CD4-positive, alpha-beta T cell (primary cell): ENCODE results near the gene NEURL1. TPM values are rescaled to one million over a fixed set of nuclear protein-coding genes. Genes with fewer than 3 reads are reported as not detected.

ENCODE experiments used
- ATAC-seq: fragments of 200-7000 bp; cut with Tn5 transposase; one replicate; pipeline ENCODE4 v1.10.0; 2022; ENCODE audit warnings: mild to moderate bottlenecking; ENCODE audit not compliant: poor library complexity
- CTCF ChIA-PET: fragments of 350-600 bp; sonication (Branson Sonifier 250); formaldehyde crosslinking; loops from one replicate; lab custom pipeline; 2021; ENCODE audit warnings: antibody characterized with exemption, inconsistent platforms; lab: Charles Lee
- POLR2A ChIA-PET: fragments of 350-600 bp; sonication (Branson Sonifier 250); formaldehyde crosslinking; loops from one replicate; lab custom pipeline; 2021; ENCODE audit warnings: antibody characterized with exemption, inconsistent platforms; lab: Charles Lee
- DNase-seq, 14 experiments: peaks; one replicate each; pipeline ENCODE4 v3.0.0-alpha.2; 2013 to 2020; ENCODE audit warnings: mixed read lengths in 2 of 14
- H3K27ac ChIP-seq, 2 donors: one replicate each; pipeline versions ENCODE4 v1.5.1 to v1.7.0; 2013; ENCODE audit warnings: low read length in 2 of 2, low read depth in 1 of 2, mild to moderate bottlenecking in 1 of 2
- H3K27me3 ChIP-seq, 2 experiments: 1 replicate in 1 of 2; 2 replicates in 1 of 2; pipeline versions ENCODE4 v1.6.1 to v1.7.0; 2013; ENCODE audit warnings: low read length in 2 of 2, control low read depth in 1 of 2, mild to moderate bottlenecking in 1 of 2, moderate library complexity in 1 of 2; ENCODE audit not compliant: insufficient read depth in 2 of 2, control insufficient read depth in 1 of 2
- H3K36me3 ChIP-seq: one replicate; pipeline ENCODE4 v1.6.1; 2013; ENCODE audit warnings: low read length, control low read depth; ENCODE audit not compliant: insufficient read depth
- H3K4me1 ChIP-seq: one replicate; pipeline ENCODE4 v1.6.1; 2013; ENCODE audit warnings: low read length, control low read depth; ENCODE audit not compliant: insufficient read depth
- H3K4me3 ChIP-seq: one replicate; pipeline ENCODE4 v1.5.1; 2013; ENCODE audit warnings: mild to moderate bottlenecking, low read length, moderate library complexity
- H3K9me3 ChIP-seq, 2 experiments: 1 replicate in 1 of 2; 2 replicates in 1 of 2; pipeline versions ENCODE4 v1.6.1 to v1.7.0; 2013; ENCODE audit warnings: low read length in 2 of 2, mild to moderate bottlenecking in 2 of 2, control low read depth in 1 of 2, moderate library complexity in 1 of 2; ENCODE audit not compliant: control insufficient read depth in 1 of 2, insufficient read depth in 1 of 2
- H3K27ac Mint-ChIP-seq: one replicate; pipeline ENCODE4 v1.8.0; 2020; ENCODE audit warnings: mixed read lengths
- H3K27me3 Mint-ChIP-seq: one replicate; pipeline ENCODE4 v1.8.0; 2021; ENCODE audit warnings: mixed read lengths
- H3K36me3 Mint-ChIP-seq: one replicate; pipeline ENCODE4 v1.8.0; 2021; ENCODE audit warnings: low read depth, mixed read lengths
- H3K4me1 Mint-ChIP-seq: one replicate; pipeline ENCODE4 v1.8.0; 2021; ENCODE audit warnings: low read depth, mixed read lengths
- H3K4me3 Mint-ChIP-seq: one replicate; pipeline ENCODE4 v1.8.0; 2020; ENCODE audit warnings: mild to moderate bottlenecking, mixed read lengths
- H3K9me3 Mint-ChIP-seq: one replicate; pipeline ENCODE4 v1.8.0; 2020; ENCODE audit warnings: mixed read lengths
- intact Hi-C, 2 experiments: fragments of 100-400 bp; cut with DNase I in 1 of 2; cut with micrococcal nuclease in 1 of 2; formaldehyde crosslinking; loops; one replicate each; pipeline versions ENCODE4 v1.15.1 to v1.9.0; 2023 to 2025; cut with DNase I, micrococcal nuclease
- total RNA-seq, 174 experiments: library from RNA in 2 of 174; stranded (reverse) in 2 of 174; gene quantifications; one replicate each; pipeline ENCODE4 v1.2.3 and lab custom pipeline; 2021 to 2026
- TF ChIP-seq, protein P1 (sequence below): fragments of 200-600 bp; IDR thresholded peaks from one replicate; pipeline ENCODE4 v1.8.0; 2022; ENCODE audit warnings: antibody characterized with exemption, mild to moderate bottlenecking

NEURL1 gene
- total RNA-seq, 2 experiments from 2014 or later: 0.85 to 1.1 TPM

DNA sequence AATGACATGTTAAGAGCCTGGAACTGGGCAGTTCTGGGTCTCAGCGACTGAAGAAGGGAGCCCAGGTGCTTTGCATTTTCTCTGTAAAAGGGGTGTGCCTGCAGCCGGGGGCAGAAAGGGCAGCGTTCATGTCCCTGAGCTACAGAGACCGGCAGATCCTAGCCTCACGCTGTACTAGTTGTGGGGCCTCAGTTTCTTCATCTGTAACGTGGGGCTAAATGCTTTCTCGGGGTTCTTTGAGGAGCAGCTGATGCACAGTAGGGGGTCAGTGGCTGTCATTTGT, 79.6 kb downstream of the NEURL1 start:
- Histone ChIP-seq H3K9me3 (no peaks in the 10 kb centered on the region), H3K27me3 (peaks cover 0 to 2% of the 10 kb centered on the region in 2 experiments), H3K4me3 (no peak overlapping the region), H3K4me1 (no peaks in the 10 kb centered on the region), H3K27ac (no peak overlapping the region), H3K36me3 (no peaks in the 10 kb centered on the region)
- intact Hi-C loops: no loop called here
- Mint-ChIP-seq H3K27ac (no peak overlapping the region), H3K27me3 (no peaks in the 10 kb centered on the region), H3K9me3 (no peaks in the 10 kb centered on the region), H3K4me3 (no peak overlapping the region), H3K4me1 (no peaks in the 10 kb centered on the region), H3K36me3 (no peaks in the 10 kb centered on the region)
- CTCF ChIA-PET: no interaction called here
- POLR2A ChIA-PET: no interaction called here
- DNase-seq (no peak), ATAC-seq (no peak)
- TF ChIP-seq, protein P1, sequence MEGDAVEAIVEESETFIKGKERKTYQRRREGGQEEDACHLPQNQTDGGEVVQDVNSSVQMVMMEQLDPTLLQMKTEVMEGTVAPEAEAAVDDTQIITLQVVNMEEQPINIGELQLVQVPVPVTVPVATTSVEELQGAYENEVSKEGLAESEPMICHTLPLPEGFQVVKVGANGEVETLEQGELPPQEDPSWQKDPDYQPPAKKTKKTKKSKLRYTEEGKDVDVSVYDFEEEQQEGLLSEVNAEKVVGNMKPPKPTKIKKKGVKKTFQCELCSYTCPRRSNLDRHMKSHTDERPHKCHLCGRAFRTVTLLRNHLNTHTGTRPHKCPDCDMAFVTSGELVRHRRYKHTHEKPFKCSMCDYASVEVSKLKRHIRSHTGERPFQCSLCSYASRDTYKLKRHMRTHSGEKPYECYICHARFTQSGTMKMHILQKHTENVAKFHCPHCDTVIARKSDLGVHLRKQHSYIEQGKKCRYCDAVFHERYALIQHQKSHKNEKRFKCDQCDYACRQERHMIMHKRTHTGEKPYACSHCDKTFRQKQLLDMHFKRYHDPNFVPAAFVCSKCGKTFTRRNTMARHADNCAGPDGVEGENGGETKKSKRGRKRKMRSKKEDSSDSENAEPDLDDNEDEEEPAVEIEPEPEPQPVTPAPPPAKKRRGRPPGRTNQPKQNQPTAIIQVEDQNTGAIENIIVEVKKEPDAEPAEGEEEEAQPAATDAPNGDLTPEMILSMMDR: no peak

DNA sequence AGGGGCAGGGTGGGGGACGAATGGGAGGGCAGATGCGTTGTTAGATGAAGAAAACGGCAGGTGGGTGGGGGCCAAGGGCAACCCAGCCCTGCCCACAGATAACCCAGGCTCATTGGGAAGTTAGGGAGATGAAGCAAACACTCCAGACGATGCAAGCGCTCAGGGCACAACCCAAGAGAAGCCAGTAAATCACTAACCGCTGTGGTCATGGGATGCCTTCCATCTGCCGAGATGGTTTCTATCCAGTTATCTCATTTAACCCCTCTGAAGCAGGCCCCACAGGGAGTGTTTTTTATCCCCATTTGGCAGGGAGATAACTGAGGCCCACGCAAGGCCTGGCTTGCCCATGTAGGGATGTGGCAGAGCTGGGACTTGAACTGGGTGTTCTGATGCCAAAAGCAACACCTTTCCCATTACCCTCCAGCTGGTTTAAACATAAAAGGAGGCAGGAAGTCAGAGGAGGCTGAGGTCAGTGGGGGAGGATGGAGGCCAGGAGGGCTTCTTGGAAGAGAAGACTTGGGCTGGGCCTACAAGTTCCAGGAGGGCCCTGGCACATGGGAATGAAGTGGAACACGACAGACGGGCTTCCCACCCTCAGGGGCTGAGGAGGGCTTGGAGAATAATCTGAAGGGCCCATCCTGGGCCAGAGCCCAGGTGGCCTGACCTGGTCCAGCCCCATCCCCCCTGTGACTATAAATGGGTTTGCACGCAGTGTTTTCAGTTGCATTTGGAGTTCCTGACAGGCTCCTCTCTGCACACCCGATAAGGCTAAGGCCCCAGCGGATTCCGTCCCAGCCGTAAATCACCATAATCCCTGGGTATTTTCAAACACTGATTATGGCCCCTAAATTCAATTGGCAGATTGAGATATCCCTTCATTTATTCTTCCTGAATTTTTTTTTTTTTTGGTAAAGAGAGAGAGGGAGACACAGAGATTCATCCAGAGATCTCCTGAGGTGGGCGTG, 80.9 kb downstream of the NEURL1 start:
- Histone ChIP-seq H3K4me3 (no peak overlapping the region), H3K4me1 (no peaks in the 10 kb centered on the region), H3K27ac (no peak overlapping the region), H3K27me3 (peaks cover 0 to 2% of the 10 kb centered on the region in 2 experiments), H3K9me3 (no peaks in the 10 kb centered on the region), H3K36me3 (no peaks in the 10 kb centered on the region)
- H3K36me3 Mint-ChIP-seq: no peaks in the 10 kb centered on the region
- ChIA-PET POLR2A (no interaction called here), CTCF (no interaction called here)
- ATAC-seq (no peak), DNase-seq (no peak)
- TF ChIP-seq, protein P1: no peak
- no peaks in the 10 kb centered on the region for H3K9me3 Mint-ChIP-seq
- H3K27ac Mint-ChIP-seq: no peak overlapping the region
- intact Hi-C loops: no loop called here
- no peaks in the 10 kb centered on the region for H3K27me3 Mint-ChIP-seq
- H3K4me1 Mint-ChIP-seq: no peaks in the 10 kb centered on the region
- no peak overlapping the region for H3K4me3 Mint-ChIP-seq

DNA sequence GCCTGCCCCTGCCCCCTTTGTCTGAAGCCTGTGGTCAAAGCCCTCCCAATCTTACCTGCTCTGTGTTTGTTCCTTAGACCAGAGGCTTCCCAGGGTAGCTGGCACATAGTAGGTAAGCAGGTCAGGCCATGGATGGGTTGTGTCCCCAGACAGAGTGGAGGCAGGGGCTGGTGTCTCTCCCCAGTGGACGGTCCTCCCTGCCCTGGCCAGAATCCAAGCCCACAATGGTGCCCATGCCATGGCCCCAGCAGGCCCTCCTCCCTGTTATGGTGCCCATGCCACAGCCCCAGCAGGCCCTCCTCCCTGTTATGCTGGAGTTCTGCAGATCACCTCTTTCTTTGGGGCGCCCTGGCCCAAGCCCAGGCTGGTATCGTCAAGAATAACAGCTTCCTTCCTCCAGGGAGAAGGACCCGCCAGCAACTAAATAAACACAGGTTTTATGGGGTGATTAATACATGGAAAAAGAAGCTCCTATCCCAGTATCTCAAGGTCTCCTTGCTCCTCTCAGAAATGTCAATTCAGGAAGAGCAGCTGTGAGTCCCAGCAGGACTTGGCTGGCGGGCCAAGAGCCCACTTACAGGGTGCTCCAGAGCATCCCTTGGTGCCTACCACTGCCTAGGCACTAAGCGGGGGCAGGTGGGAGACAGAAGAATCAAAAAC, 82.0 kb downstream of the NEURL1 start:
- Histone ChIP-seq H3K4me3 (no peak overlapping the region), H3K27me3 (peaks cover 0 to 2% of the 10 kb centered on the region in 2 experiments), H3K9me3 (no peaks in the 10 kb centered on the region), H3K36me3 (no peaks in the 10 kb centered on the region), H3K27ac (no peak overlapping the region), H3K4me1 (no peaks in the 10 kb centered on the region)
- Mint-ChIP-seq H3K27me3 (no peaks in the 10 kb centered on the region), H3K9me3 (no peaks in the 10 kb centered on the region), H3K4me3 (no peak overlapping the region), H3K4me1 (no peaks in the 10 kb centered on the region), H3K36me3 (no peaks in the 10 kb centered on the region), H3K27ac (no peak overlapping the region)
- POLR2A ChIA-PET: no interaction called here
- TF ChIP-seq, protein P1: no peak
- intact Hi-C loops: no loop called here
- DNase-seq (no peak), ATAC-seq (no peak)
- CTCF ChIA-PET: no interaction called here
